Suppressor macrophage treated with lipopolysaccharide for 1 hour (primary cell): Measurements from ENCODE around the gene SLC12A7.

ENCODE experiments used
- DNase-seq, 3 donors: peaks; one replicate each; pipeline ENCODE4 v3.0.0-alpha.2; 2020 to 2022

The SLC12A7 gene

GRCh38 chr5:1060535-1060981, 51.3 kb downstream of the SLC12A7 start:
- DNase-seq = no peak

GRCh38 chr5:1059884-1060263, 52.0 kb downstream of the SLC12A7 start:
- DNase-seq = no peak

GRCh38 chr5:1058988-1059883, 52.6 kb downstream of the SLC12A7 start:
- no peak for DNase-seq

GRCh38 chr5:1058083-1058945, 53.5 kb downstream of the SLC12A7 start:
- DNase-seq = no peak

- DNase-seq = no peak
These were observed 54.3 kb downstream of the SLC12A7 start for GRCh38 chr5:1057485-1058082.

- no peak for DNase-seq
These were observed 55.0 kb downstream of the SLC12A7 start for GRCh38 chr5:1056611-1057484.

GRCh38 chr5:1055896-1056610, 55.8 kb downstream of the SLC12A7 start:
- no peak for DNase-seq

- DNase-seq = no peak
These were observed 56.8 kb downstream of the SLC12A7 start for GRCh38 chr5:1054799-1055775.

GRCh38 chr5:1054018-1054798, 57.7 kb downstream of the SLC12A7 start:
- DNase-seq = no peak

- DNase-seq = no peak
These were observed 58.4 kb downstream of the SLC12A7 start for GRCh38 chr5:1053391-1054017.

GRCh38 chr5:1052641-1053390, 59.0 kb downstream of the SLC12A7 start:
- DNase-seq = no peak

- no peak for DNase-seq
These were observed 59.8 kb downstream of the SLC12A7 start for GRCh38 chr5:1052076-1052475.

- no peak for DNase-seq
These were observed 60.5 kb downstream of the SLC12A7 start for GRCh38 chr5:1051366-1051720.

GRCh38 chr5:1050423-1051365, 61.2 kb downstream of the SLC12A7 start:
- DNase-seq = no peak

GRCh38 chr5:1048861-1049838, 62.7 kb downstream of the SLC12A7 start:
- no peak for DNase-seq

GRCh38 chr5:1048162-1048721, 63.6 kb downstream of the SLC12A7 start:
- DNase-seq = no peak
